Vagina (tissue), 2 donors: Measurements from ENCODE around the gene KCTD21.

Experiments used
- POLR2A ChIP-seq, 2 donors: fragments of 450-650 bp; IDR thresholded peaks; one replicate each; pipeline ENCODE4 v1.6.1; 2017; ENCODE audit warnings: antibody characterized with exemption in 2 of 2, mild to moderate bottlenecking in 2 of 2, moderate library complexity in 2 of 2
- POLR2AphosphoS5 ChIP-seq, 2 donors: sonication (generic); formaldehyde crosslinking; IDR thresholded peaks; one replicate each; pipeline ENCODE4 v1.9.0; 2017; ENCODE audit warnings: antibody characterized with exemption in 2 of 2, mild to moderate bottlenecking in 2 of 2, low read depth in 1 of 2; ENCODE audit not compliant: insufficient read depth in 1 of 2
- TF ChIP-seq, protein P1 (sequence below), 3 experiments: fragments of 450-650 bp in 2 of 3; fragments of 200-600 bp in 1 of 3; sonication (generic) in 1 of 3; IDR thresholded peaks; one replicate each; pipeline ENCODE4 v1.5.1; 2017 to 2019; ENCODE audit warnings: antibody characterized with exemption in 3 of 3, mild to moderate bottlenecking in 2 of 3, moderate library complexity in 2 of 3

GRCh38 chr11:78216571-78217287 lies 28.3 kb upstream of the KCTD21 start:
- TF ChIP-seq, protein P1, sequence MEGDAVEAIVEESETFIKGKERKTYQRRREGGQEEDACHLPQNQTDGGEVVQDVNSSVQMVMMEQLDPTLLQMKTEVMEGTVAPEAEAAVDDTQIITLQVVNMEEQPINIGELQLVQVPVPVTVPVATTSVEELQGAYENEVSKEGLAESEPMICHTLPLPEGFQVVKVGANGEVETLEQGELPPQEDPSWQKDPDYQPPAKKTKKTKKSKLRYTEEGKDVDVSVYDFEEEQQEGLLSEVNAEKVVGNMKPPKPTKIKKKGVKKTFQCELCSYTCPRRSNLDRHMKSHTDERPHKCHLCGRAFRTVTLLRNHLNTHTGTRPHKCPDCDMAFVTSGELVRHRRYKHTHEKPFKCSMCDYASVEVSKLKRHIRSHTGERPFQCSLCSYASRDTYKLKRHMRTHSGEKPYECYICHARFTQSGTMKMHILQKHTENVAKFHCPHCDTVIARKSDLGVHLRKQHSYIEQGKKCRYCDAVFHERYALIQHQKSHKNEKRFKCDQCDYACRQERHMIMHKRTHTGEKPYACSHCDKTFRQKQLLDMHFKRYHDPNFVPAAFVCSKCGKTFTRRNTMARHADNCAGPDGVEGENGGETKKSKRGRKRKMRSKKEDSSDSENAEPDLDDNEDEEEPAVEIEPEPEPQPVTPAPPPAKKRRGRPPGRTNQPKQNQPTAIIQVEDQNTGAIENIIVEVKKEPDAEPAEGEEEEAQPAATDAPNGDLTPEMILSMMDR (IDR thresholded peaks at IDR 0.05): no peak
- TF ChIP-seq POLR2A (IDR thresholded peaks at IDR 0.05): no peak
- no peak for TF ChIP-seq POLR2AphosphoS5 (IDR thresholded peaks at IDR 0.05; ENCODE audit: insufficient read depth in 1 of 2, low read depth in 1 of 2)
